Upper lobe of right lung (tissue), 1 donor: Measurements from ENCODE around the gene ZNF616. TPM values are rescaled to one million over a fixed set of nuclear protein-coding genes. Genes with fewer than 3 reads are reported as not detected.

ENCODE experiments used
- ATAC-seq: fragments of 200-7000 bp; cut with Tn5 transposase; one replicate; pipeline ENCODE4 v1.9.1; 2020; ENCODE audit warnings: mild to moderate bottlenecking, moderate library complexity
- DNase-seq: peaks from one replicate; pipeline ENCODE4 v3.0.0-alpha.2; 2020
- H3K27ac ChIP-seq: fragments of 200-600 bp; one replicate; pipeline ENCODE4 v1.8.0; 2022
- H3K27me3 ChIP-seq: fragments of 200-600 bp; one replicate; pipeline ENCODE4 v1.8.0; 2022; ENCODE audit warnings: mild to moderate bottlenecking
- H3K36me3 ChIP-seq: fragments of 200-600 bp; one replicate; pipeline ENCODE4 v1.8.0; 2022
- H3K4me1 ChIP-seq: fragments of 200-600 bp; one replicate; pipeline ENCODE4 v1.8.0; 2022
- H3K4me3 ChIP-seq: fragments of 200-600 bp; one replicate; pipeline ENCODE4 v1.8.0; 2022; ENCODE audit warnings: mild to moderate bottlenecking
- H3K9me3 ChIP-seq: fragments of 200-600 bp; one replicate; pipeline ENCODE4 v1.8.0; 2022
- intact Hi-C: fragments of 100-400 bp; cut with DNase I; formaldehyde crosslinking; loops from one replicate; pipeline ENCODE4 v1.11.0; 2022
- total RNA-seq: library from RNA; stranded (reverse); fragmentation: NEBNext Ultra II Directional; extraction: Animal tissue kit (Norgen Biotek cat#: 25700); gene quantifications from one replicate; pipeline ENCODE4 v1.2.1, GENCODE V29; 2021
- TF ChIP-seq, protein P1 (sequence below): fragments of 200-600 bp; IDR thresholded peaks from one replicate; pipeline ENCODE4 v1.8.0; 2022; ENCODE audit warnings: antibody characterized with exemption
- donor health status: DM: no; HTN: yes; CAD: no; lungs with severe emphysema.

ZNF616 gene
- total RNA-seq, 1 donor from 2014 or later = 9.5 TPM

DNA sequence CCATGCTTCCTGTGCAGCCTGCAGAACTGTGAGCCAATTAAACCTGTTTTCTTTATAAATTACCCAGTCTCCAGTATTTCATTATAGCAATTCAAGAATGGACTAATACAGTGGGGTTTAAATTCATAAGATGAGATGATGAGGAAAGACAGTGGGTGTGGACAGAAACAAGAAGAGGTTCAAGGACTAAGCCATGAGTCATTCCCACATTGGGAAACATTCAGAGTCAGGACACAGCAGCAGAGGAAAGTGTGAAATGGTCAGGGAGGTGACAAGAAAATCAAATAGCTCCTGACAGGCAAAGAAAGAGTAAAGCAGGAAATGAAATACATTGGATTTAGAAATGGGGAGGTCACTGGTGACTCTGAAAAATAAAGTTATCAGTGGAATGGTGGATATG is 53.3 kb downstream of the ZNF616 start:
- no peak for ATAC-seq
- H3K4me3 ChIP-seq = no peak overlapping the region
- H3K9me3 ChIP-seq = no peaks in the 10 kb centered on the region
- TF ChIP-seq, protein P1, sequence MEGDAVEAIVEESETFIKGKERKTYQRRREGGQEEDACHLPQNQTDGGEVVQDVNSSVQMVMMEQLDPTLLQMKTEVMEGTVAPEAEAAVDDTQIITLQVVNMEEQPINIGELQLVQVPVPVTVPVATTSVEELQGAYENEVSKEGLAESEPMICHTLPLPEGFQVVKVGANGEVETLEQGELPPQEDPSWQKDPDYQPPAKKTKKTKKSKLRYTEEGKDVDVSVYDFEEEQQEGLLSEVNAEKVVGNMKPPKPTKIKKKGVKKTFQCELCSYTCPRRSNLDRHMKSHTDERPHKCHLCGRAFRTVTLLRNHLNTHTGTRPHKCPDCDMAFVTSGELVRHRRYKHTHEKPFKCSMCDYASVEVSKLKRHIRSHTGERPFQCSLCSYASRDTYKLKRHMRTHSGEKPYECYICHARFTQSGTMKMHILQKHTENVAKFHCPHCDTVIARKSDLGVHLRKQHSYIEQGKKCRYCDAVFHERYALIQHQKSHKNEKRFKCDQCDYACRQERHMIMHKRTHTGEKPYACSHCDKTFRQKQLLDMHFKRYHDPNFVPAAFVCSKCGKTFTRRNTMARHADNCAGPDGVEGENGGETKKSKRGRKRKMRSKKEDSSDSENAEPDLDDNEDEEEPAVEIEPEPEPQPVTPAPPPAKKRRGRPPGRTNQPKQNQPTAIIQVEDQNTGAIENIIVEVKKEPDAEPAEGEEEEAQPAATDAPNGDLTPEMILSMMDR = no peak
- peaks cover 74% of the 10 kb centered on the region for H3K36me3 ChIP-seq
- no peaks in the 10 kb centered on the region for H3K4me1 ChIP-seq
- intact Hi-C loops = no loop called here
- no peak for DNase-seq
- H3K27me3 ChIP-seq = no peaks in the 10 kb centered on the region
- no peak overlapping the region for H3K27ac ChIP-seq

- Histone ChIP-seq H3K27ac (no peak overlapping the region), H3K9me3 (peaks cover 76% of the 10 kb centered on the region)
- TF ChIP-seq, protein P1 = no peak
Measured at GRCh38 chr19:52070496-52070895, 69.2 kb downstream of the ZNF616 start.

DNA sequence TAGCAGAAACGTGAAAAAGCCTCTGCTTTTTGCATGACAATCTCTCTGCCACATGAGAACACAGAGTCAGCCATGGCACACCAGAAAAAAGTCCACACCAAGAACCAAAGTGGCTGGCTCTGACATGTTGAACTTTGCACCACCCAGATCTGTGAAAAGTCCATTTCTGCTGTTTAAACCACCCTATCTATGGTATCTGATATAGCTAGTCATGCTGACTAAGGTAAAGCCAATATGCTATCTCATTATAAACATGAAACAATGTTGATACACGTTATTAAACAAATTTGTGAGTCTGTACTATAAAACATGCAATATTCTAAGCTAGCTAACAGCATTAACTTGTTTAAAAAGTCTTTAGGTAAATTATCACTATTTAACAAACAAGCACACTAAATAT is 70.1 kb downstream of the ZNF616 start:
- Histone ChIP-seq H3K27me3 (no peaks in the 10 kb centered on the region), H3K36me3 (peaks cover 69% of the 10 kb centered on the region), H3K27ac (no peak overlapping the region), H3K9me3 (peaks cover 82% of the 10 kb centered on the region), H3K4me3 (no peak overlapping the region), H3K4me1 (no peaks in the 10 kb centered on the region)
- TF ChIP-seq, protein P1 = no peak
- no peak for ATAC-seq
- intact Hi-C loops = no loop called here
- no peak for DNase-seq

More at GRCh38 chr19:52070496-52070895, 69.2 kb downstream of the ZNF616 start:
- no peak for ATAC-seq
- DNase-seq = no peak
- Histone ChIP-seq H3K4me1 (no peaks in the 10 kb centered on the region), H3K4me3 (no peak overlapping the region), H3K27me3 (no peaks in the 10 kb centered on the region), H3K36me3 (peaks cover 77% of the 10 kb centered on the region)
- intact Hi-C loops = no loop called here

DNA sequence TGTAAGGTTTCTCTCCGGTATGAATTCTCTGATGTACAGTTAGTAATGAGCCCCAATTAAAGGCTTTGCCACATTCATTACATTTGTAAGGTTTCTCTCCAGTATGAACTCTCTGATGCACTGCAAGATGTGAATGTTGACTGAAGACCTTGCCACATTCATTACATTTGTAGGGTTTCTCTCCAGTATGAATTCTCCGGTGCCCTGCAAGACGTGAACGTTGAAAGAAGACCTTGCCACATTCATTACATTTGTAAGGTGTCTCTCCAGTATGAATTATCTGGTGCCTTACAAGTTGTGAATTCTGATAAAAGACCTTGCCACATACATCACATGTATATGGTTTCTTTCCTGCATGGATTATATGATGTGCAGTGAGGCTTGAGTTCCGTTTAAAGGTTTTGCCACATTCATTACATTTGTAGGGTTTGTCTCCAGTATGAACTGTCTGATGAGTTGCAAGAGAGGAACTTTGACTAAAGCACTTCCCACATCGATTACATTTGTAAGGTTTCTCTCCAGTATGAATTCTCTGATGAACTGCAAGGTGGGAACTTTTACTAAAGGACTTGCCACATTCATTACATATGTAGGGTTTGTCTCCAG is 73.4 kb downstream of the ZNF616 start:
- Histone ChIP-seq H3K36me3 (peaks cover 45% of the 10 kb centered on the region), H3K27ac (no peak overlapping the region), H3K4me3 (no peak overlapping the region), H3K27me3 (no peaks in the 10 kb centered on the region), H3K9me3 (peaks cover 85% of the 10 kb centered on the region), H3K4me1 (no peaks in the 10 kb centered on the region)
- TF ChIP-seq, protein P1 = no peak
- intact Hi-C loops = no loop called here
- no peak for DNase-seq
- ATAC-seq = no peak

GRCh38 chr19:52065399-52065798 is 74.3 kb downstream of the ZNF616 start:
- Histone ChIP-seq H3K27me3 (no peaks in the 10 kb centered on the region), H3K36me3 (peaks cover 36% of the 10 kb centered on the region), H3K27ac (no peak overlapping the region), H3K4me1 (no peaks in the 10 kb centered on the region), H3K4me3 (no peak overlapping the region), H3K9me3 (peaks cover 83% of the 10 kb centered on the region)
- ATAC-seq (no peak), DNase-seq (no peak)
- TF ChIP-seq, protein P1 = no peak
- intact Hi-C loops = no loop called here

Other genes starting within 250 kb of the ZNF616 start
- 11.1 TPM for gene ZNF649, start 234.9 kb downstream of the ZNF616 start, total RNA-seq
- 5.8 TPM for gene ZNF613, start 212.5 kb downstream of the ZNF616 start, total RNA-seq
- 13.0 TPM for gene ZNF350, start 153.1 kb downstream of the ZNF616 start, total RNA-seq
- gene ZNF615, start 131.7 kb downstream of the ZNF616 start, total RNA-seq = 14.4 TPM
- gene ZNF614, start 111.6 kb downstream of the ZNF616 start, total RNA-seq = 7.6 TPM
- gene ZNF432, start 91.1 kb downstream of the ZNF616 start, total RNA-seq = 14.3 TPM
- 27.0 TPM for gene ZNF841, start 44.2 kb downstream of the ZNF616 start, total RNA-seq
- 20.7 TPM for gene ZNF836, start 31.7 kb upstream of the ZNF616 start, total RNA-seq
- 160 TPM for gene PPP2R1A, start 50.1 kb upstream of the ZNF616 start, total RNA-seq
- 17.5 TPM for gene ZNF766, start 129.6 kb upstream of the ZNF616 start, total RNA-seq
- gene ZNF480, start 157.2 kb upstream of the ZNF616 start, total RNA-seq = 8.8 TPM
- 2.5 TPM for gene ZNF610, start 196.3 kb upstream of the ZNF616 start, total RNA-seq
- gene ZNF880, start 230.0 kb upstream of the ZNF616 start, total RNA-seq = 17.8 TPM